ENCODE measurements around the gene RAB3GAP1. TPM values are rescaled to one million over a fixed set of nuclear protein-coding genes. Genes with fewer than 3 reads are reported as not detected.

Gene RAB3GAP1
- total RNA-seq, 1 donor from 2014 or later = 46.7 TPM

DNA sequence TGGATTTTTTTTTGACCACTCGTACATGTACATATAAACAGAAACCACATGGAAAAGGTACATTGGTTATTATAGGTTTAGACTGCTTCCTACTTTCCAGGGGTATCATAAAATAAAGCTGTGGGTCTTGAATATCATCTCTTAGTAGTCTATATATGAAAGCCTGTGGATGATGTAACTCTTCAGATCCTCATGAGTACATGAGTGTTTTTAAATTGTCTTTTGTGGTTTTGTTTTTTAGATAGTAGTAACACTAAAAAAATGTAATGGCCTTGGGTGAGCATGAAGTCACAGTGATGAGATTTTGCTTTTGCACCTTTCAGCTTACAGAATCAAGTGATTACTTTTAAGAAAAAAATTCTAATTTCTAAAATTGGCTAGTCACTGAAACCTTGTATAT, 80.2 kb downstream of the RAB3GAP1 start:
- DNase-seq (ENCODE audit: extremely low spot score, unreplicated experiment) = no peak
- H3K27ac Mint-ChIP-seq (ENCODE audit: unreplicated experiment) = no peak overlapping the region
- no peak overlapping the region for H3K4me3 Mint-ChIP-seq (ENCODE audit: unreplicated experiment)
- no peaks in the 10 kb centered on the region for H3K27me3 Mint-ChIP-seq (ENCODE audit: unreplicated experiment)
- no peaks in the 10 kb centered on the region for H3K4me1 Mint-ChIP-seq (ENCODE audit: unreplicated experiment)
- no peak for TF ChIP-seq CTCF (IDR thresholded peaks at IDR 0.05)
- peaks cover 60% of the 10 kb centered on the region for H3K36me3 Mint-ChIP-seq (ENCODE audit: unreplicated experiment)
- no peaks in the 10 kb centered on the region for H3K9me3 Mint-ChIP-seq (ENCODE audit: unreplicated experiment)

- Mint-ChIP-seq H3K4me3 (ENCODE audit: unreplicated experiment) (no peak overlapping the region), H3K4me1 (ENCODE audit: unreplicated experiment) (no peaks in the 10 kb centered on the region), H3K36me3 (ENCODE audit: unreplicated experiment) (peaks cover 53% of the 10 kb centered on the region), H3K27ac (ENCODE audit: unreplicated experiment) (no peak overlapping the region), H3K27me3 (ENCODE audit: unreplicated experiment) (no peaks in the 10 kb centered on the region), H3K9me3 (ENCODE audit: unreplicated experiment) (peaks cover 18% of the 10 kb centered on the region)
- no peak for DNase-seq (ENCODE audit: extremely low spot score, unreplicated experiment)
- TF ChIP-seq CTCF (IDR thresholded peaks at IDR 0.05) = no peak
Observed at GRCh38 chr2:135140606-135141005, 88.5 kb downstream of the RAB3GAP1 start.

- Mint-ChIP-seq H3K27ac (ENCODE audit: unreplicated experiment) (no peak overlapping the region), H3K4me3 (ENCODE audit: unreplicated experiment) (no peak overlapping the region), H3K36me3 (ENCODE audit: unreplicated experiment) (peaks cover 43% of the 10 kb centered on the region), H3K9me3 (ENCODE audit: unreplicated experiment) (peaks cover 18% of the 10 kb centered on the region), H3K4me1 (ENCODE audit: unreplicated experiment) (no peaks in the 10 kb centered on the region), H3K27me3 (ENCODE audit: unreplicated experiment) (no peaks in the 10 kb centered on the region)
- DNase-seq (ENCODE audit: extremely low spot score, unreplicated experiment) = no peak
- TF ChIP-seq CTCF (IDR thresholded peaks at IDR 0.05) = no peak
Observed at GRCh38 chr2:135142323-135142722, 90.2 kb downstream of the RAB3GAP1 start.

- Mint-ChIP-seq H3K4me1 (ENCODE audit: unreplicated experiment) (no peaks in the 10 kb centered on the region), H3K27ac (ENCODE audit: unreplicated experiment) (no peak overlapping the region)
Observed at GRCh38 chr2:135144343-135144742, 92.3 kb downstream of the RAB3GAP1 start.

GRCh38 chr2:135149251-135149650, 97.2 kb downstream of the RAB3GAP1 start:
- no peak for DNase-seq (ENCODE audit: extremely low spot score, unreplicated experiment)
- H3K27ac Mint-ChIP-seq (ENCODE audit: unreplicated experiment) = no peak overlapping the region
- H3K4me1 Mint-ChIP-seq (ENCODE audit: unreplicated experiment) = no peaks in the 10 kb centered on the region

More at GRCh38 chr2:135144343-135144742, 92.3 kb downstream of the RAB3GAP1 start:
- H3K9me3 Mint-ChIP-seq (ENCODE audit: unreplicated experiment) = peaks cover 18% of the 10 kb centered on the region
- TF ChIP-seq CTCF (IDR thresholded peaks at IDR 0.05) = no peak
- H3K27me3 Mint-ChIP-seq (ENCODE audit: unreplicated experiment) = no peaks in the 10 kb centered on the region
- no peak overlapping the region for H3K4me3 Mint-ChIP-seq (ENCODE audit: unreplicated experiment)
- DNase-seq (ENCODE audit: extremely low spot score, unreplicated experiment) = no peak
- peaks cover 42% of the 10 kb centered on the region for H3K36me3 Mint-ChIP-seq (ENCODE audit: unreplicated experiment)

More at GRCh38 chr2:135149251-135149650, 97.2 kb downstream of the RAB3GAP1 start:
- no peak for TF ChIP-seq CTCF (IDR thresholded peaks at IDR 0.05)
- Mint-ChIP-seq H3K9me3 (ENCODE audit: unreplicated experiment) (no peaks in the 10 kb centered on the region), H3K4me3 (ENCODE audit: unreplicated experiment) (no peak overlapping the region), H3K36me3 (ENCODE audit: unreplicated experiment) (peaks cover 38% of the 10 kb centered on the region), H3K27me3 (ENCODE audit: unreplicated experiment) (no peaks in the 10 kb centered on the region)
